ENCODE results near the gene DLGAP3.

DNA sequence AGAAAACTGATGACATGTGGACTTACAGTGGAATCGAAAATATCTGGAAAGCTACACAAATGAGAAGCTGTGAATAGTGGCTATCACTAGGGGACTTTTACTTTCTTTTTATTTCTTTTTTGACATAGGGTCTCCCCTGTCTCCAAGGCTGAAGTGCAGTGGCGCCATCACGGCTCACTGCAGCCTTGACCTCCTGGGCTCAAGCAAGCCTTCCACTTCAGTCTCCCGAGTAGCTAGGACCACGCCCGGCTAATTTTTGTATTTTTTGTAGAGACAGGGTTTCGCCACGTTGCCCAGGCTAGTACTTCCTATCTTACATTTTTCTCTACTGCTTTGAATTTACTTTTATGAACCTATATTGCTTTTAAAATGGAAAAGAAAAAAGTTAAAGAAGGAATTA lies 45.2 kb upstream of the DLGAP3 start:
- TF ChIP-seq, protein P1, sequence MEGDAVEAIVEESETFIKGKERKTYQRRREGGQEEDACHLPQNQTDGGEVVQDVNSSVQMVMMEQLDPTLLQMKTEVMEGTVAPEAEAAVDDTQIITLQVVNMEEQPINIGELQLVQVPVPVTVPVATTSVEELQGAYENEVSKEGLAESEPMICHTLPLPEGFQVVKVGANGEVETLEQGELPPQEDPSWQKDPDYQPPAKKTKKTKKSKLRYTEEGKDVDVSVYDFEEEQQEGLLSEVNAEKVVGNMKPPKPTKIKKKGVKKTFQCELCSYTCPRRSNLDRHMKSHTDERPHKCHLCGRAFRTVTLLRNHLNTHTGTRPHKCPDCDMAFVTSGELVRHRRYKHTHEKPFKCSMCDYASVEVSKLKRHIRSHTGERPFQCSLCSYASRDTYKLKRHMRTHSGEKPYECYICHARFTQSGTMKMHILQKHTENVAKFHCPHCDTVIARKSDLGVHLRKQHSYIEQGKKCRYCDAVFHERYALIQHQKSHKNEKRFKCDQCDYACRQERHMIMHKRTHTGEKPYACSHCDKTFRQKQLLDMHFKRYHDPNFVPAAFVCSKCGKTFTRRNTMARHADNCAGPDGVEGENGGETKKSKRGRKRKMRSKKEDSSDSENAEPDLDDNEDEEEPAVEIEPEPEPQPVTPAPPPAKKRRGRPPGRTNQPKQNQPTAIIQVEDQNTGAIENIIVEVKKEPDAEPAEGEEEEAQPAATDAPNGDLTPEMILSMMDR (IDR thresholded peaks at IDR 0.05), result no peak
- TF ChIP-seq POLR2AphosphoS5 (IDR thresholded peaks at IDR 0.05; ENCODE audit: insufficient read depth in 1 of 2, low read depth in 1 of 2) (no peak), POLR2A (IDR thresholded peaks at IDR 0.05) (no peak)
